Measurements from ENCODE around the gene ADIPOQ.

GRCh38 chr3:186902713-186903112, 60.2 kb downstream of the ADIPOQ start:
- TF ChIP-seq POLR2A (IDR thresholded peaks at IDR 0.05) (no peak), EP300 (IDR thresholded peaks at IDR 0.05) (no peak), POLR2AphosphoS5 (IDR thresholded peaks at IDR 0.05) (no peak)
- TF ChIP-seq, protein P1, sequence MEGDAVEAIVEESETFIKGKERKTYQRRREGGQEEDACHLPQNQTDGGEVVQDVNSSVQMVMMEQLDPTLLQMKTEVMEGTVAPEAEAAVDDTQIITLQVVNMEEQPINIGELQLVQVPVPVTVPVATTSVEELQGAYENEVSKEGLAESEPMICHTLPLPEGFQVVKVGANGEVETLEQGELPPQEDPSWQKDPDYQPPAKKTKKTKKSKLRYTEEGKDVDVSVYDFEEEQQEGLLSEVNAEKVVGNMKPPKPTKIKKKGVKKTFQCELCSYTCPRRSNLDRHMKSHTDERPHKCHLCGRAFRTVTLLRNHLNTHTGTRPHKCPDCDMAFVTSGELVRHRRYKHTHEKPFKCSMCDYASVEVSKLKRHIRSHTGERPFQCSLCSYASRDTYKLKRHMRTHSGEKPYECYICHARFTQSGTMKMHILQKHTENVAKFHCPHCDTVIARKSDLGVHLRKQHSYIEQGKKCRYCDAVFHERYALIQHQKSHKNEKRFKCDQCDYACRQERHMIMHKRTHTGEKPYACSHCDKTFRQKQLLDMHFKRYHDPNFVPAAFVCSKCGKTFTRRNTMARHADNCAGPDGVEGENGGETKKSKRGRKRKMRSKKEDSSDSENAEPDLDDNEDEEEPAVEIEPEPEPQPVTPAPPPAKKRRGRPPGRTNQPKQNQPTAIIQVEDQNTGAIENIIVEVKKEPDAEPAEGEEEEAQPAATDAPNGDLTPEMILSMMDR (IDR thresholded peaks at IDR 0.05): no peak

Data from stomach (tissue), 4 donors.